DND-41 (cell line): ENCODE measurements around the gene FAM131A.

Source experiments
- ATAC-seq: fragments of 200-7000 bp; cut with Tn5 transposase; 3 replicates; pipeline ENCODE4 v1.9.1; 2021; ENCODE audit warnings: low read depth; ENCODE audit not compliant: insufficient read depth
- DNase-seq: peaks from one replicate; pipeline ENCODE4 v3.0.0-alpha.2; 2020
- H2AFZ ChIP-seq: 2 replicates; pipeline ENCODE4 v1.6.0; 2012; ENCODE audit warnings: low read depth, low read length
- H3K27ac ChIP-seq: 2 replicates; pipeline ENCODE4 v1.5.1; 2012; ENCODE audit warnings: low read length, inconsistent platforms
- H3K27me3 ChIP-seq: fragments of 200-600 bp; sonication (generic); 2 replicates; pipeline ENCODE4 v1.6.0; 2012; ENCODE audit warnings: low read length, mild to moderate bottlenecking, inconsistent platforms; ENCODE audit not compliant: insufficient read depth, poor library complexity
- H3K36me3 ChIP-seq: 2 replicates; pipeline ENCODE4 v1.5.1; 2012; ENCODE audit warnings: low read length, inconsistent platforms; ENCODE audit not compliant: insufficient read depth
- H3K4me1 ChIP-seq: 2 replicates; pipeline ENCODE4 v1.5.1; 2012; ENCODE audit warnings: mild to moderate bottlenecking, low read length; ENCODE audit not compliant: insufficient read depth
- H3K4me2 ChIP-seq: 2 replicates; pipeline ENCODE4 v1.6.0; 2012; ENCODE audit warnings: mild to moderate bottlenecking, moderate library complexity, low read length, inconsistent platforms; ENCODE audit not compliant: insufficient read depth
- H3K4me3 ChIP-seq, 2 experiments: fragments of 200-600 bp in 1 of 2; shearing (Covaris generic) in 1 of 2; 2 replicates each; pipeline ENCODE4 v1.5.1; 2012 to 2016; ENCODE audit warnings: inconsistent platforms in 2 of 2, low read length in 2 of 2, mild to moderate bottlenecking in 2 of 2, low read depth in 1 of 2, moderate library complexity in 1 of 2
- H3K79me2 ChIP-seq: 2 replicates; pipeline ENCODE4 v1.6.0; 2012; ENCODE audit warnings: low read length, inconsistent platforms; ENCODE audit not compliant: insufficient read depth
- H3K9ac ChIP-seq: 2 replicates; pipeline ENCODE4 v1.6.0; 2012; ENCODE audit warnings: low read depth, mild to moderate bottlenecking, inconsistent platforms, low read length, moderate library complexity
- H3K9me3 ChIP-seq: 2 replicates; pipeline ENCODE4 v1.5.1; 2012; ENCODE audit warnings: low read length, moderate library complexity, mild to moderate bottlenecking, inconsistent platforms; ENCODE audit not compliant: insufficient read depth, severe bottlenecking
- H4K20me1 ChIP-seq: 2 replicates; pipeline ENCODE4 v1.6.0; 2012; ENCODE audit warnings: low read length; ENCODE audit not compliant: insufficient read depth
- EZH2 ChIP-seq: IDR thresholded peaks from 3 replicates; pipeline ENCODE4 v1.6.1; 2012; ENCODE audit warnings: borderline replicate concordance, low read depth, mild to moderate bottlenecking, moderate library complexity, low read length, inconsistent platforms; ENCODE audit not compliant: severe bottlenecking
- TF ChIP-seq, protein P1 (sequence below): IDR thresholded peaks from 2 replicates; pipeline ENCODE4 v1.5.1; 2012; ENCODE audit warnings: borderline replicate concordance, low read length, moderate library complexity, mild to moderate bottlenecking; ENCODE audit not compliant: poor library complexity, severe bottlenecking; ENCODE audit errors: extremely low read depth

Gene FAM131A

DNA sequence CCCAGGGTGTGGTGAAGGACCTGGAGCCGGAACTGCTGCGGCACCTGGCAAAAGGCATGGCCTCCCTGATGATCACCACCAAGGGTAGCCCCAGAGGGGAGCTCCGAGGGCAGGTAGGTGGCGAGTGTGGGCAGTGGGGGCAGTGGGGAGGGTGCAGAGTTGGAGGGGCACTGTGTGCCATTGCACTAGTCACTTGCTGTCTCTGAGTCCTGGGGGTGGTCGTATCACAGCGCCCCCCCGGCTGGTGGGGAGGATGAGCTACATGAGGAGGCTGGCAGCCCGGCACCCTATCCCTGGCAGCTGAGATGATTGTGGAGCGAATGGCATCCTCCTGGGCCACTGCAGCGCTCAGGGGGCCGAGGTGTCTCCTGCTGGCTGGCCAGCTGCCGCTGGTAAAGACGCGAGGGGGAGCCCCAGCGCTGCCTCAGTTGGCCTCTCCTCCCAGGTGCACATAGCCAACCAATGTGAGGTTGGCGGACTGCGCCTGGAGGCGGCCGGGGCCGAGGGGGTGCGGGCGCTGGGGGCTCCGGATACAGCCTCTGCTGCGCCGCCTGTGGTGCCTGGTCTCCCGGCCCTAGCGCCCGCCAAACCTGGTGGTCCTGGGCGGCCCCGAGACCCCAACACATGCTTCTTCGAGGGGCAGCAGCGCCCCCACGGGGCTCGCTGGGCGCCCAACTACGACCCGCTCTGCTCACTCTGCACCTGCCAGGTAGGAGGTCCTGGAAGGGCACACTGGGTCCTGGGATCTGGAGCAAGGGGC, 48.8 kb downstream of the FAM131A start:
- no peaks in the 10 kb centered on the region for H3K9me3 ChIP-seq
- H3K4me1 ChIP-seq = no peaks in the 10 kb centered on the region
- no peak overlapping the region for H2AFZ ChIP-seq
- no peak overlapping the region for H3K27ac ChIP-seq
- ATAC-seq (no peak), DNase-seq (no peak)
- H3K4me2 ChIP-seq = no peak overlapping the region
- TF ChIP-seq EZH2 = no peak
- TF ChIP-seq, protein P1, sequence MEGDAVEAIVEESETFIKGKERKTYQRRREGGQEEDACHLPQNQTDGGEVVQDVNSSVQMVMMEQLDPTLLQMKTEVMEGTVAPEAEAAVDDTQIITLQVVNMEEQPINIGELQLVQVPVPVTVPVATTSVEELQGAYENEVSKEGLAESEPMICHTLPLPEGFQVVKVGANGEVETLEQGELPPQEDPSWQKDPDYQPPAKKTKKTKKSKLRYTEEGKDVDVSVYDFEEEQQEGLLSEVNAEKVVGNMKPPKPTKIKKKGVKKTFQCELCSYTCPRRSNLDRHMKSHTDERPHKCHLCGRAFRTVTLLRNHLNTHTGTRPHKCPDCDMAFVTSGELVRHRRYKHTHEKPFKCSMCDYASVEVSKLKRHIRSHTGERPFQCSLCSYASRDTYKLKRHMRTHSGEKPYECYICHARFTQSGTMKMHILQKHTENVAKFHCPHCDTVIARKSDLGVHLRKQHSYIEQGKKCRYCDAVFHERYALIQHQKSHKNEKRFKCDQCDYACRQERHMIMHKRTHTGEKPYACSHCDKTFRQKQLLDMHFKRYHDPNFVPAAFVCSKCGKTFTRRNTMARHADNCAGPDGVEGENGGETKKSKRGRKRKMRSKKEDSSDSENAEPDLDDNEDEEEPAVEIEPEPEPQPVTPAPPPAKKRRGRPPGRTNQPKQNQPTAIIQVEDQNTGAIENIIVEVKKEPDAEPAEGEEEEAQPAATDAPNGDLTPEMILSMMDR = no peak
- no peaks in the 10 kb centered on the region for H3K36me3 ChIP-seq
- H4K20me1 ChIP-seq = no peaks in the 10 kb centered on the region
- H3K79me2 ChIP-seq = no peaks in the 10 kb centered on the region
- no peaks in the 10 kb centered on the region for H3K27me3 ChIP-seq
- H3K9ac ChIP-seq = no peak overlapping the region
- no peak overlapping the region for H3K4me3 ChIP-seq

DNA sequence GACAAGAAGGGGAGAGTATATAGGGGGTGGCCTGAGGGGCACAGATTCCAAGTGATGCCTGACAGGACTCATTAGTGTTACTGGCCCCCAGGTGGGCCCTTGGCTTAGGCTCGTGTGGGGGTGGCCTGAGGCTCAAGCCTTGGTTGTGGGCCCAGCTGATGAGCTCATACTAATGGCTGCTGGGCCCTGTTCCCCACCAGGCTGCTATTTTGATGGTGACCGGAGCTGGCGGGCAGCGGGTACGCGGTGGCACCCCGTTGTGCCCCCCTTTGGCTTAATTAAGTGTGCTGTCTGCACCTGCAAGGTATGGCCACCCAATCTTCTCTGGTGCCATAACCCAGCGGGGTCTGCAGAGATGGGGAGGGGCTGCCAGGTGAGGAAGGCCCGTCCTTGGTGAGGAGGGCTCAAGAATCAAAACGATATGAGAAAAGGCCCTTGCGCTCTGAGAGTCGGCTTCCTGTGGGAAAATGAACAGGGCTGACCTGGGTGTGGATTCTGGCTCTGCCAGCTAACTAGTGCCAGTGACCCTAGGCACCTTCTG, 49.8 kb downstream of the FAM131A start:
- Histone ChIP-seq H3K4me2 (no peak overlapping the region), H3K36me3 (no peaks in the 10 kb centered on the region), H3K9me3 (no peaks in the 10 kb centered on the region), H4K20me1 (no peaks in the 10 kb centered on the region), H3K79me2 (no peaks in the 10 kb centered on the region), H3K27ac (no peak overlapping the region), H2AFZ (no peak overlapping the region), H3K4me1 (no peaks in the 10 kb centered on the region), H3K4me3 (no peak overlapping the region), H3K9ac (no peak overlapping the region), H3K27me3 (no peaks in the 10 kb centered on the region)
- TF ChIP-seq, protein P1 = no peak
- TF ChIP-seq EZH2 = no peak
- no peak for ATAC-seq
- DNase-seq = no peak

DNA sequence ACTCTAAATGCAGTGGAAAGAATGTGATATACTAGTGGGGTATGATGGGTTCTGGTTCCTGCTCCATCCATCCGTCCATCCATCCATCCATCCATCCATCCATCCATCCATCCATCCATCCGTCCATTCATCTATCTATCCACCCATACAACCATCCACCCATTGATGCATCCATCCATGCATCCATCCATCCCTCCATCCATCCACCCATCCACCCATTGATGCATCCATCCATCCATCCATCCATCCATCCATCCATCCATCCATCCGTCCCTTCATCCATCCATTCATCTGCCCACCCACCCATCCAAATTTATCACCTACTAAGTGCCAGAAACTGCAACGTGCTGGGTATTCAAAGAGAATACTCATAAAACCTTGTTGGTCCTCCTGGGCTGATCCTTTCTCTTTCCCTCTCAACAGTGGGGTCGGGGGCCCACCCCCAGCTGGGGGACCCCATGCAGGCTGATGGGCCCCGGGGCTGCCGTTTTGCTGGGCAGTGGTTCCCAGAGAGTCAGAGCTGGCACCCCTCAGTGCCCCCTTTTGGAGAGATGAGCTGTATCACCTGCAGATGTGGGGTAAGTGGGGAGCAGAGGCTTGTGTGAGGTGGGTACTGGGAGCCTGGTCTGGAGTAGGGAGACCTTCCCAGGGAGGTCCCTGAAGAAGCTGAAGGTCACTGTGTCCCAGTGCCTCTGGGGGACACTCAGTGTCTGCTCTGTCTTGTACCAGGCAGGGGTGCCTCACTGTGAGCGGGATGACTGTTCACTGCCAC, 51.0 kb downstream of the FAM131A start:
- TF ChIP-seq, protein P1 = no peak
- TF ChIP-seq EZH2 = no peak
- no peaks in the 10 kb centered on the region for H3K27me3 ChIP-seq

More for the DNA sequence above, 51.0 kb downstream of the FAM131A start:
- Histone ChIP-seq H3K4me2 (no peak overlapping the region), H2AFZ (no peak overlapping the region), H3K4me3 (no peak overlapping the region), H3K79me2 (no peaks in the 10 kb centered on the region), H3K27ac (no peak overlapping the region), H3K36me3 (no peaks in the 10 kb centered on the region), H3K9me3 (no peaks in the 10 kb centered on the region), H4K20me1 (no peaks in the 10 kb centered on the region), H3K9ac (no peak overlapping the region), H3K4me1 (no peaks in the 10 kb centered on the region)
- ATAC-seq = no peak
- DNase-seq = no peak
